ENCODE data around the gene LRRC49. TPM values are rescaled to one million over a fixed set of nuclear protein-coding genes. Genes with fewer than 3 reads are reported as not detected.

LRRC49 gene
- total RNA-seq, 1 experiment from 2014 or later: 6.2 TPM

- BruUV-seq (replicated peaks): no TSS peak
- no peak overlapping the region for H3K27ac ChIP-seq
- H3K36me3 ChIP-seq (ENCODE audit: low read depth): no peaks in the 10 kb centered on the region
- no peak for DNase-seq
- no peak overlapping the region for H3K4me3 ChIP-seq
- POLR2A ChIA-PET (ENCODE audit: unreplicated experiment): no interaction called here
- CTCF ChIA-PET: no interaction called here
- no peaks in the 10 kb centered on the region for H3K9me2 ChIP-seq (ENCODE audit: insufficient read depth)
- no peaks in the 10 kb centered on the region for H3K27me3 ChIP-seq (ENCODE audit: insufficient read depth, low read depth)
- no peaks in the 10 kb centered on the region for H3F3A ChIP-seq (ENCODE audit: insufficient read depth, low read depth)
- no peak overlapping the region for H2AFZ ChIP-seq
- intact Hi-C loops (cut with micrococcal nuclease; ENCODE audit: unreplicated experiment): no loop called here
- H3K9me3 ChIP-seq (ENCODE audit: insufficient read depth, low read depth): no peaks in the 10 kb centered on the region
- H3K79me2 ChIP-seq (ENCODE audit: low read depth): no peaks in the 10 kb centered on the region
- H4K20me1 ChIP-seq (ENCODE audit: insufficient read depth): no peaks in the 10 kb centered on the region
- no peak overlapping the region for H3K4me2 ChIP-seq
- TF ChIP-seq CTCF (conservative IDR thresholded peaks at IDR 0.05) (no peak), EZH2 (IDR thresholded peaks at IDR 0.05; ENCODE audit: low read depth) (no peak)
- H3K4me1 ChIP-seq (replicated peaks; ENCODE audit: insufficient read depth): peaks cover 4% of the 10 kb centered on the region; the same call in 1 of the 2 replicates
These were observed 165.0 kb downstream of the LRRC49 start for GRCh38 chr15:71057581-71057980.

GRCh38 chr15:71060983-71061382 is 168.4 kb downstream of the LRRC49 start:
- no peak overlapping the region for H3K4me3 ChIP-seq
- TF ChIP-seq CTCF (conservative IDR thresholded peaks at IDR 0.05): no peak
- TF ChIP-seq EZH2 (IDR thresholded peaks at IDR 0.05; ENCODE audit: low read depth): no peak
- ChIA-PET POLR2A (ENCODE audit: unreplicated experiment) (interaction anchor here (0.7 kb wide), 1 partner anchor 1414 kb away, joined by 5 read pairs; no protein-coding TSS in a partner anchor), CTCF (no interaction called here)
- H2AFZ ChIP-seq: no peak overlapping the region
- BruUV-seq (replicated peaks): no TSS peak
- no peaks in the 10 kb centered on the region for H3K36me3 ChIP-seq (ENCODE audit: low read depth)
- H3K79me2 ChIP-seq (ENCODE audit: low read depth): no peaks in the 10 kb centered on the region
- DNase-seq: no peak
- intact Hi-C loops (cut with micrococcal nuclease; ENCODE audit: unreplicated experiment): no loop called here
- H3K9me3 ChIP-seq (ENCODE audit: insufficient read depth, low read depth): no peaks in the 10 kb centered on the region
- H4K20me1 ChIP-seq (ENCODE audit: insufficient read depth): no peaks in the 10 kb centered on the region
- H3K27me3 ChIP-seq (ENCODE audit: insufficient read depth, low read depth): no peaks in the 10 kb centered on the region
- H3K4me2 ChIP-seq: no peak overlapping the region
- no peaks in the 10 kb centered on the region for H3K4me1 ChIP-seq (replicated peaks; ENCODE audit: insufficient read depth)
- no peaks in the 10 kb centered on the region for H3F3A ChIP-seq (ENCODE audit: insufficient read depth, low read depth)
- no peak overlapping the region for H3K27ac ChIP-seq
- no peaks in the 10 kb centered on the region for H3K9me2 ChIP-seq (ENCODE audit: insufficient read depth)

DNA sequence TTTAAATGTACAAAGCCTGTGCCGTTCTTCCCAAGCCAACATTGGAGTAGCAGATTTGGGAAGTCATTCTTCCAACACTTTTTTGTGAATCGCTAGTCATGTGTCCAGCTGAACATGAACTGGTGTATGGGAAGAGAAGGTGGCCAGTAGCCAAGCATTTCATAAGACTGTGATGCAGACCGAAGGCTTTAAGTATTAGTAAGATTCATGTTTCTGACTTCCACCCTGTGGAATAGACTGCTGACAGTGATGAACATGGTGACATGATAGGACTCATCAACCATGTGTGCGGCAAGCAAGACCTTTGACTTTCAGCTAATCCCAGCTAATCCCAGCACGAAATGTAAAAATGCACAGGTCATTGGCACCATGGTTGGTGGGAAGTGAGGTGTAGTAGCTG is 174.4 kb downstream of the LRRC49 start:
- H3K4me3 ChIP-seq: no peak overlapping the region
- H3K27me3 ChIP-seq (ENCODE audit: insufficient read depth, low read depth): no peaks in the 10 kb centered on the region
- BruUV-seq (replicated peaks): no TSS peak
- no peaks in the 10 kb centered on the region for H3K79me2 ChIP-seq (ENCODE audit: low read depth)
- no peak overlapping the region for H2AFZ ChIP-seq
- TF ChIP-seq CTCF (conservative IDR thresholded peaks at IDR 0.05) (no peak), EZH2 (IDR thresholded peaks at IDR 0.05; ENCODE audit: low read depth) (no peak)
- no peak for DNase-seq
- H3F3A ChIP-seq (ENCODE audit: insufficient read depth, low read depth): peaks cover 7% of the 10 kb centered on the region; the same call in 1 of the 2 replicates
- no peaks in the 10 kb centered on the region for H3K36me3 ChIP-seq (ENCODE audit: low read depth)
- POLR2A ChIA-PET (ENCODE audit: unreplicated experiment): no interaction called here
- intact Hi-C loops (cut with micrococcal nuclease; ENCODE audit: unreplicated experiment): no loop called here
- H3K4me1 ChIP-seq (replicated peaks; ENCODE audit: insufficient read depth): peaks cover 18% of the 10 kb centered on the region
- H3K9me3 ChIP-seq (ENCODE audit: insufficient read depth, low read depth): no peaks in the 10 kb centered on the region
- H3K9me2 ChIP-seq (ENCODE audit: insufficient read depth): no peaks in the 10 kb centered on the region
- H4K20me1 ChIP-seq (ENCODE audit: insufficient read depth): no peaks in the 10 kb centered on the region
- no peak overlapping the region for H3K4me2 ChIP-seq
- CTCF ChIA-PET: interaction anchor here (0.5 to 0.6 kb wide), 2 partner anchors 11 to 245 kb away, joined by 4 to 6 read pairs; no protein-coding TSS in a partner anchor
- no peak overlapping the region for H3K27ac ChIP-seq
